ENCODE data around the gene RBM4.

RBM4 gene

DNA sequence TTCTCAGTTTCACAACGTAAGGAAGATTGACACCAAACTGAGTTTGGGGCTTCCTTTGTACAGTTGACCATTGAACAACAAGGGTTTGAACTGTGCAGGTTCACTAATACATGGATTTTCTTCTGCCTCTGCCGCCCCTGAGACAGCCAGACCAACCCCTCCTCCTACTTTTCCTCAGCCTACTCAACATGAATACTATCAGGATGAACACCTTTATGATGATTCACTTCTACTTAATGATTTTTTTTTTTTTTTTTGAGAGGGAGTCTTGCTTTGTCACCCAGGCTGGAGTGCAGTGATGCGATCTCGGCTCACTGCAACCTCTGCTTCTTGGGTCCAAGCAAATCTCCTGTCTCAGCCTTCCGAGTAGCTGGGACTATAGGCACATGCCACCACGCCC is 14.6 kb downstream of the RBM4 start:
- no peaks in the 10 kb centered on the region for H3K4me1 Mint-ChIP-seq (ENCODE audit: low read depth)
- peaks cover 37% of the 10 kb centered on the region for H3K36me3 Mint-ChIP-seq (ENCODE audit: low read depth)
- DNase-seq (ENCODE audit: low spot score), result no peak
- H3K9me3 Mint-ChIP-seq, result no peaks in the 10 kb centered on the region
- H3K27ac Mint-ChIP-seq, result no peak overlapping the region
- H3K27me3 Mint-ChIP-seq (ENCODE audit: low read depth), result no peaks in the 10 kb centered on the region
- no peak overlapping the region for H3K4me3 Mint-ChIP-seq

- Mint-ChIP-seq H3K9me3 (no peaks in the 10 kb centered on the region), H3K36me3 (ENCODE audit: low read depth) (peaks cover 31% of the 10 kb centered on the region), H3K4me3 (no peak overlapping the region), H3K27me3 (ENCODE audit: low read depth) (no peaks in the 10 kb centered on the region), H3K27ac (no peak overlapping the region), H3K4me1 (ENCODE audit: low read depth) (peaks cover 6% of the 10 kb centered on the region)
- no peak for DNase-seq (ENCODE audit: low spot score)
These were observed 21.3 kb downstream of the RBM4 start for GRCh38 chr11:66659763-66660162.

- no peak overlapping the region for H3K4me3 Mint-ChIP-seq
- no peak overlapping the region for H3K27ac Mint-ChIP-seq
- DNase-seq (ENCODE audit: low spot score), result no peak
- H3K4me1 Mint-ChIP-seq (ENCODE audit: low read depth), result peaks cover 11% of the 10 kb centered on the region
- no peaks in the 10 kb centered on the region for H3K9me3 Mint-ChIP-seq
- H3K36me3 Mint-ChIP-seq (ENCODE audit: low read depth), result peaks cover 47% of the 10 kb centered on the region
- H3K27me3 Mint-ChIP-seq (ENCODE audit: low read depth), result no peaks in the 10 kb centered on the region
These were observed 25.3 kb downstream of the RBM4 start for GRCh38 chr11:66663741-66664296.

- DNase-seq (ENCODE audit: low spot score), result no peak
- H3K4me3 Mint-ChIP-seq, result no peak overlapping the region
- peaks cover 44% of the 10 kb centered on the region for H3K36me3 Mint-ChIP-seq (ENCODE audit: low read depth)
- H3K27me3 Mint-ChIP-seq (ENCODE audit: low read depth), result no peaks in the 10 kb centered on the region
- H3K9me3 Mint-ChIP-seq, result no peaks in the 10 kb centered on the region
- peaks cover 8% of the 10 kb centered on the region for H3K4me1 Mint-ChIP-seq (ENCODE audit: low read depth)
- H3K27ac Mint-ChIP-seq, result no peak overlapping the region
These were observed 26.9 kb downstream of the RBM4 start for GRCh38 chr11:66665369-66665768.

- Mint-ChIP-seq H3K36me3 (ENCODE audit: low read depth) (peaks cover 35% of the 10 kb centered on the region), H3K27ac (no peak overlapping the region)
These were observed 32.3 kb downstream of the RBM4 start for GRCh38 chr11:66670816-66671215.

DNA sequence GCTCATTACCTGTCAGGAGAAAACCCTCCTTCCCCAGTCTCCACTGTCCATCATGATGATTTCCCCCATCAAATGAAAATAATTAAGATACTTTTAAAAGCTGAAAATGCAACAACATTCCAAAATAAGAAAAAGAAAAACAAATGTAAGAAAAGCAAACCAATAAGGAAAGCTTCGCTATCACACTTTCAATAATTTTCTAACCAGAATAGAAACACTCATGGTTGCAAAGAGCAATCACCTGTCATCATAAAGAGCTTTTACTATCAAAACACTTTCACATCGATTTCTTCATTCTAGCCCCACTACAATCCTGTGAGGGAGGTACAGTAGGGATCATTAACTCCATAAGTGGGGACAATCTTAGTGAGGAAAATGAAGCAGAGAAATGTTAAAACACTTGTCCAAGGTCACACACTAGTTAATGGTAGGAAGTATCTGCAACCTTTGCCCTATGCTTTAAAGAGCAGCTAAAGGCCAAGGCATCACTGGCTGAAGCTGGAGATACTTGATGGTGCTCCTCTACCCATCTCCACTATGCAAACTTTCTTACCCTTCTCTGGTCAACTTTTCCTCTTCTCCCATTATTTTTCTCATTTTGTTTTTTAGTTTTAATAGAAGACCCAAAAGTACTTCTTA is 36.6 kb downstream of the RBM4 start:
- Mint-ChIP-seq H3K36me3 (ENCODE audit: low read depth) (peaks cover 26% of the 10 kb centered on the region), H3K4me3 (no peak overlapping the region), H3K27me3 (ENCODE audit: low read depth) (no peaks in the 10 kb centered on the region), H3K4me1 (ENCODE audit: low read depth) (peaks cover 32% of the 10 kb centered on the region), H3K27ac (no peak overlapping the region), H3K9me3 (no peaks in the 10 kb centered on the region)
- DNase-seq (ENCODE audit: low spot score), result no peak

More at GRCh38 chr11:66670816-66671215, 32.3 kb downstream of the RBM4 start:
- peaks cover 15% of the 10 kb centered on the region for H3K4me1 Mint-ChIP-seq (ENCODE audit: low read depth)
- no peaks in the 10 kb centered on the region for H3K27me3 Mint-ChIP-seq (ENCODE audit: low read depth)
- no peaks in the 10 kb centered on the region for H3K9me3 Mint-ChIP-seq
- no peak for DNase-seq (ENCODE audit: low spot score)
- no peak overlapping the region for H3K4me3 Mint-ChIP-seq

DNA sequence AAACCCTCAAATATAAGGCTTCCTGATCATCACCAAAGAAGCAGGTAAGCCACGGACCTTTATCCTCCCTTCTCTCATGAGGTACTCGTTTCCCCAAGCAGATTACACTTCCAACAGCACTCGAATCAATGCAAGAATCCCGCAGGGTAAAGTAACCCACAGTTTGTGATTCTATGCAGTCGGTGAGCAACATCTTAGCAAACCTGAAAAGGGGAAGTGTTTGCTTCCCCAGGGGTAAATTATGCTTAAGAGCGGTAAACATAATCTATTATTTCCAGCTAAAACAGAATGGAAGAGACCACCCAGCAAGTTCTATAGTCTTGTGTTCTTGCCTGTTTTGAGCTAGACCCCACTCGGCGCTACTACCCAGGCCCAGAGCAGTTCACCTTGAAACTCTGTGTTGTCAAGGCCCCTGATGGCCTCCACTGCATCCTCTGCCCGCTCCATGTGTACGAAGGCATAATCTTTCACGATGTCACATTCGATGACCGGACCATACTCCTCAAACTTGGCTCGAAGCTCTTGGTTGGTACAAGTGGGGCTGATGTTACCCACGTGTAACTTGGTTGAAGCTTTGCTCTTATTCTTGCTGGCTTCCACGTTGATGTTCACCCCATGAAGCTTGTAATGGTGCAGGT is 37.9 kb downstream of the RBM4 start:
- DNase-seq (ENCODE audit: low spot score), result no peak
- H3K9me3 Mint-ChIP-seq, result no peaks in the 10 kb centered on the region
- no peaks in the 10 kb centered on the region for H3K27me3 Mint-ChIP-seq (ENCODE audit: low read depth)
- H3K4me3 Mint-ChIP-seq, result peak overlapping the region; percentile 98
- peak overlapping the region; percentile 99 for H3K27ac Mint-ChIP-seq
- H3K36me3 Mint-ChIP-seq (ENCODE audit: low read depth), result peaks cover 24% of the 10 kb centered on the region
- H3K4me1 Mint-ChIP-seq (ENCODE audit: low read depth), result peaks cover 32% of the 10 kb centered on the region

- Mint-ChIP-seq H3K4me3 (peak overlapping the region; percentile 98), H3K27ac (peak overlapping the region; percentile 99), H3K36me3 (ENCODE audit: low read depth) (peaks cover 24% of the 10 kb centered on the region), H3K4me1 (ENCODE audit: low read depth) (peaks cover 32% of the 10 kb centered on the region), H3K9me3 (no peaks in the 10 kb centered on the region), H3K27me3 (ENCODE audit: low read depth) (no peaks in the 10 kb centered on the region)
- no peak for DNase-seq (ENCODE audit: low spot score)
These were observed 38.6 kb downstream of the RBM4 start for GRCh38 chr11:66676931-66677598.

DNA sequence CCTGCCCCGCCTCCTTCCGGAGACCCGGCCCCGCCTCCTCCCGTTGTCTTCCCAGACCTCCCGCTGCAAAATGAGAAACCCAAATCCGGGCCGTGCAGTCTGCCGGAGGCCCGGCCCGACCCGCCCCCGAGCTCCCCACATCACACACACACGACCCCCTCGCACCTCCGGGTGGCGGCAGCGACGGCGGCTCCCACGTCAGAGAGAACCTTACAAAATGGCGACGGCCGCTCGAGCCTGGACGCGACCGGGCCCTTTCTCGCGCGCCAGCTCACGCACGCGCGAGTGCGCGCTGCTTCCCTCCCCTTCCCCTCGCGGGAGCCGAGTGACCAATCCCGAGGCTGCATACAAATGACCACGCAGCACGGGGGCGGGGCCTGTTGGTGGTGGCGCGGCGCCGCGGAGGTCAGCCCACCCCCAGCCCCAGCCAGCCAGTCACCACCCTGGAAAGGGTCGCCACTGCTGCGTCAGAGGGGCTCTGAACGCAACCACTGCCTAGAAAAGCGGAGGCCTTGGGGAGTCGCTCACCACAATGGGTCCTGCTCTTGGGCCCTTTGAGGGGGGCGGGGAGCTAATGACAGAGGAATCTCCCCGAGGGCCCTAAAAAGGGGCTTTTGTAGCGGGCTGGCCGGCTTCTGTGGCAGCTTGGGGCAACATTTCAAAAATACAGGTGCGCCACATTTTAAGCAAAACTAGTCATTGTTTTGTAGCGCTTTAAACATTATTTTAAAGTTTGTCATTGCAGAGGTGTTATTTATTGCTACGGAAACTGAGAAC is 39.3 kb downstream of the RBM4 start, which contains the start of gene RBM4B:
TSS of gene RBM4B (minus strand) at position 289 of the 777 bp plus-strand sequence. CDS start 808 bp downstream, outside the sequence.
- no peaks in the 10 kb centered on the region for H3K9me3 Mint-ChIP-seq
- H3K4me1 Mint-ChIP-seq (ENCODE audit: low read depth), result peaks cover 32% of the 10 kb centered on the region
- peak within 1 kb of the TSS; percentile 99 for H3K27ac Mint-ChIP-seq
- DNase-seq (ENCODE audit: low spot score), result peak; percentile 94
- no peaks in the 10 kb centered on the region for H3K27me3 Mint-ChIP-seq (ENCODE audit: low read depth)
- peak within 1 kb of the TSS; percentile 98 for H3K4me3 Mint-ChIP-seq
- H3K36me3 Mint-ChIP-seq (ENCODE audit: low read depth), result peaks cover 24% of the 10 kb centered on the region

GRCh38 chr11:66680966-66681645 is 42.6 kb downstream of the RBM4 start:
- no peak overlapping the region for H3K27ac Mint-ChIP-seq
- H3K36me3 Mint-ChIP-seq (ENCODE audit: low read depth), result peaks cover 10% of the 10 kb centered on the region
- DNase-seq (ENCODE audit: low spot score), result no peak
- no peaks in the 10 kb centered on the region for H3K27me3 Mint-ChIP-seq (ENCODE audit: low read depth)
- H3K4me3 Mint-ChIP-seq, result no peak overlapping the region
- H3K9me3 Mint-ChIP-seq, result no peaks in the 10 kb centered on the region
- peaks cover 19% of the 10 kb centered on the region for H3K4me1 Mint-ChIP-seq (ENCODE audit: low read depth)

GRCh38 chr11:66683877-66684276 is 45.4 kb downstream of the RBM4 start:
- DNase-seq (ENCODE audit: low spot score), result no peak
- H3K27me3 Mint-ChIP-seq (ENCODE audit: low read depth), result no peaks in the 10 kb centered on the region
- H3K27ac Mint-ChIP-seq, result no peak overlapping the region
- no peaks in the 10 kb centered on the region for H3K4me1 Mint-ChIP-seq (ENCODE audit: low read depth)
- H3K36me3 Mint-ChIP-seq (ENCODE audit: low read depth), result no peaks in the 10 kb centered on the region
- no peaks in the 10 kb centered on the region for H3K9me3 Mint-ChIP-seq
- H3K4me3 Mint-ChIP-seq, result no peak overlapping the region

GRCh38 chr11:66684635-66685034 is 46.1 kb downstream of the RBM4 start:
- no peaks in the 10 kb centered on the region for H3K4me1 Mint-ChIP-seq (ENCODE audit: low read depth)
- H3K36me3 Mint-ChIP-seq (ENCODE audit: low read depth), result no peaks in the 10 kb centered on the region
- H3K27ac Mint-ChIP-seq, result no peak overlapping the region
- no peaks in the 10 kb centered on the region for H3K27me3 Mint-ChIP-seq (ENCODE audit: low read depth)
- no peaks in the 10 kb centered on the region for H3K9me3 Mint-ChIP-seq
- DNase-seq (ENCODE audit: low spot score), result no peak
- H3K4me3 Mint-ChIP-seq, result no peak overlapping the region

All from T-helper 2 cell treated with Interferon-gamma antibody and Interleukin-4, amounts not matched to agents 5 μg/mL and 100 μg/mL, for 36 hours (primary cell).